ENCODE measurements around the gene GAS6.

- TF ChIP-seq, protein P1, sequence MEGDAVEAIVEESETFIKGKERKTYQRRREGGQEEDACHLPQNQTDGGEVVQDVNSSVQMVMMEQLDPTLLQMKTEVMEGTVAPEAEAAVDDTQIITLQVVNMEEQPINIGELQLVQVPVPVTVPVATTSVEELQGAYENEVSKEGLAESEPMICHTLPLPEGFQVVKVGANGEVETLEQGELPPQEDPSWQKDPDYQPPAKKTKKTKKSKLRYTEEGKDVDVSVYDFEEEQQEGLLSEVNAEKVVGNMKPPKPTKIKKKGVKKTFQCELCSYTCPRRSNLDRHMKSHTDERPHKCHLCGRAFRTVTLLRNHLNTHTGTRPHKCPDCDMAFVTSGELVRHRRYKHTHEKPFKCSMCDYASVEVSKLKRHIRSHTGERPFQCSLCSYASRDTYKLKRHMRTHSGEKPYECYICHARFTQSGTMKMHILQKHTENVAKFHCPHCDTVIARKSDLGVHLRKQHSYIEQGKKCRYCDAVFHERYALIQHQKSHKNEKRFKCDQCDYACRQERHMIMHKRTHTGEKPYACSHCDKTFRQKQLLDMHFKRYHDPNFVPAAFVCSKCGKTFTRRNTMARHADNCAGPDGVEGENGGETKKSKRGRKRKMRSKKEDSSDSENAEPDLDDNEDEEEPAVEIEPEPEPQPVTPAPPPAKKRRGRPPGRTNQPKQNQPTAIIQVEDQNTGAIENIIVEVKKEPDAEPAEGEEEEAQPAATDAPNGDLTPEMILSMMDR (IDR thresholded peaks at IDR 0.05; ENCODE audit: insufficient read depth, low read length, poor library complexity, severe bottlenecking), result no peak
- TF ChIP-seq EZH2phosphoT487 (conservative IDR thresholded peaks at IDR 0.05; ENCODE audit: low read length), result no peak
Observed at GRCh38 chr13:113888701-113889330, 24.9 kb upstream of the GAS6 start.

Measured in SU-DHL-6 (cell line).